ENCODE results near the gene ERN2. TPM values are rescaled to one million over a fixed set of nuclear protein-coding genes. Genes with fewer than 3 reads are reported as not detected.

The ERN2 gene
- total RNA-seq, 1 experiment from 2014 or later = 2.1 TPM

- no peak overlapping the region for H3K4me3 Mint-ChIP-seq
- no peaks in the 10 kb centered on the region; the same call in 1 of the 2 replicates for H3K4me1 ChIP-seq (ENCODE audit: insufficient read depth, low read length)
- no peaks in the 10 kb centered on the region for H3K9me3 Mint-ChIP-seq
- DNase-seq = no peak
- peaks cover 2% of the 10 kb centered on the region for H3K27me3 Mint-ChIP-seq (ENCODE audit: low read depth)
- no peak overlapping the region for H3K56ac ChIP-seq (ENCODE audit: insufficient read length, low read depth, low read length)
- no peak overlapping the region for H2AK5ac ChIP-seq (ENCODE audit: insufficient read length, low read length)
- no peaks in the 10 kb centered on the region for H3K36me3 Mint-ChIP-seq (ENCODE audit: insufficient read depth in 1 of 3, low read depth in 3 of 3)
- H3K4me1 Mint-ChIP-seq = peaks cover 8 to 10% of the 10 kb centered on the region in 2 experiments
- no peaks in the 10 kb centered on the region for H4K20me1 ChIP-seq (ENCODE audit: control insufficient read depth, insufficient read depth, insufficient read length)
- no peak overlapping the region for H2BK15ac ChIP-seq (ENCODE audit: low read depth, low read length)
- no peak overlapping the region for H3K18ac ChIP-seq (ENCODE audit: insufficient read length, low read depth, low read length)
- H3K27ac ChIP-seq (ENCODE audit: insufficient read length, low read depth, low read length) = no peak overlapping the region
- no peak overlapping the region for H2BK5ac ChIP-seq (ENCODE audit: insufficient read length, low read length)
- H3K27me3 ChIP-seq (ENCODE audit: insufficient read depth, low read length) = no peaks in the 10 kb centered on the region
- H3K27ac Mint-ChIP-seq = no peak overlapping the region
- no peak overlapping the region for H3K9ac ChIP-seq (ENCODE audit: extremely low read depth, insufficient read length, low read length)
- H4K8ac ChIP-seq (replicated peaks; ENCODE audit: insufficient read length, low read depth, low read length) = no peak overlapping the region
- WGBS (ENCODE audit: extremely low coverage, insufficient read length, low lambda C conversion rate) = no CpG with 5 or more reads among the region's 19 CpGs
- H3K14ac ChIP-seq (ENCODE audit: insufficient read depth, low read length) = no peak overlapping the region
- H2BK120ac ChIP-seq (ENCODE audit: low read depth, low read length, poor library complexity, severe bottlenecking) = no peak overlapping the region
- no peak overlapping the region for H3K4me2 ChIP-seq (ENCODE audit: insufficient read depth, insufficient read length, low read length)
- no peak for TF ChIP-seq CTCF (conservative IDR thresholded peaks at IDR 0.05)
- no peaks in the 10 kb centered on the region for H3K9me3 ChIP-seq (ENCODE audit: control insufficient read depth, low read depth, low read length)
- H3K79me1 ChIP-seq (ENCODE audit: insufficient read depth, low read depth, low read length, poor library complexity, severe bottlenecking) = no peaks in the 10 kb centered on the region
- no peak overlapping the region for H2BK12ac ChIP-seq (ENCODE audit: insufficient read length, low read depth, low read length)
- no peaks in the 10 kb centered on the region for H3K79me2 ChIP-seq (ENCODE audit: insufficient read depth, low read length)
- H4K91ac ChIP-seq (ENCODE audit: insufficient read length, low read depth, low read length) = no peak overlapping the region
- no peak overlapping the region for H3K23ac ChIP-seq (ENCODE audit: insufficient read length, low read depth, low read length)
- H3K4ac ChIP-seq (ENCODE audit: low read depth, low read length) = no peak overlapping the region
- no peak overlapping the region for H3T11ph ChIP-seq (ENCODE audit: low read length)
- no peaks in the 10 kb centered on the region for H3K23me2 ChIP-seq (ENCODE audit: insufficient read length, low read depth, low read length, poor library complexity, severe bottlenecking)
- H2BK20ac ChIP-seq (ENCODE audit: low read depth, low read length, poor library complexity, severe bottlenecking) = no peak overlapping the region
- H4K5ac ChIP-seq (ENCODE audit: insufficient read length, low read depth, low read length) = no peak overlapping the region
- H2AFZ ChIP-seq (ENCODE audit: low read length) = no peak overlapping the region
Measured at GRCh38 chr16:23734176-23734893, 21.3 kb upstream of the ERN2 start.
